ENCODE results near the gene LRP6.

Gene LRP6

DNA sequence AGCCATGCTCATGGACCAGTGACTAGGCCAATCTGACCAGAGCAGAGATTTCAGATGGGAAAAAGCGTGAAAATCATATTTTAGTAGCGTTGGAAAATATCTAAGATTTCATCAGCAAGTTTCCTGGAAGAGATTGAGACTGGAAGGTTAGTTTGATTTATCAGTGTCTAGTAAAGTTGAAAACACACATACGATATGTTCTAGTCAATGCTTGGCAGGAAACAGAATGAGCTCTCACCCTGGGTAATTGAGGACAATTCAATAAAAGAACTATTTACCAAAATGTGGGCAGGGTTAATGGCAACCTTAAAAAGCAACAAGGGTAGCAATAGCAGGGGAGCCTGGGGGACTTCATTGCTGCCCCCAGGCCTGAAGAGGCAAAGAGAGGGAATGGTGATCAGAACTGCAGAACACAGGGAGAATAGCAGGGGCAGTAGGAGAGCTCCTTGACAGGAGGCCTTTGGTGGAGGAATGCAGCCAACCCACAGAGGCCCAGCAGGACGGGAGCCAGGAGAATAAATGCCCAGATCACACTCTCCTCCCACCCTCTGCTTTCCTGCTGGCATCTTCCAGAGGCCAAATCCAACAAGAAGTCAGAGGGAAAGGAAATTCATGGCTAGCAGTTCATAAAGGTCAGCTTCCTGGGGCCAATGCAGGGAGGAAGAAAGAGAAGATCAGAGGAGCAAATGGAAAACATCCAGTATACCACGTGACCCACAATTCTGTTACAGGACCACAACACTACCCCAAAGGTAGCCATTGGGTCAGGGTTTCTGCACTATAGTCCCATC lies 27.6 kb upstream of the LRP6 start:
- no peak for DNase-seq (ENCODE audit: low spot score)
- TF ChIP-seq, protein P1, sequence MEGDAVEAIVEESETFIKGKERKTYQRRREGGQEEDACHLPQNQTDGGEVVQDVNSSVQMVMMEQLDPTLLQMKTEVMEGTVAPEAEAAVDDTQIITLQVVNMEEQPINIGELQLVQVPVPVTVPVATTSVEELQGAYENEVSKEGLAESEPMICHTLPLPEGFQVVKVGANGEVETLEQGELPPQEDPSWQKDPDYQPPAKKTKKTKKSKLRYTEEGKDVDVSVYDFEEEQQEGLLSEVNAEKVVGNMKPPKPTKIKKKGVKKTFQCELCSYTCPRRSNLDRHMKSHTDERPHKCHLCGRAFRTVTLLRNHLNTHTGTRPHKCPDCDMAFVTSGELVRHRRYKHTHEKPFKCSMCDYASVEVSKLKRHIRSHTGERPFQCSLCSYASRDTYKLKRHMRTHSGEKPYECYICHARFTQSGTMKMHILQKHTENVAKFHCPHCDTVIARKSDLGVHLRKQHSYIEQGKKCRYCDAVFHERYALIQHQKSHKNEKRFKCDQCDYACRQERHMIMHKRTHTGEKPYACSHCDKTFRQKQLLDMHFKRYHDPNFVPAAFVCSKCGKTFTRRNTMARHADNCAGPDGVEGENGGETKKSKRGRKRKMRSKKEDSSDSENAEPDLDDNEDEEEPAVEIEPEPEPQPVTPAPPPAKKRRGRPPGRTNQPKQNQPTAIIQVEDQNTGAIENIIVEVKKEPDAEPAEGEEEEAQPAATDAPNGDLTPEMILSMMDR (IDR thresholded peaks at IDR 0.05; ENCODE audit: extremely low read depth, missing control alignments) = no peak

DNA sequence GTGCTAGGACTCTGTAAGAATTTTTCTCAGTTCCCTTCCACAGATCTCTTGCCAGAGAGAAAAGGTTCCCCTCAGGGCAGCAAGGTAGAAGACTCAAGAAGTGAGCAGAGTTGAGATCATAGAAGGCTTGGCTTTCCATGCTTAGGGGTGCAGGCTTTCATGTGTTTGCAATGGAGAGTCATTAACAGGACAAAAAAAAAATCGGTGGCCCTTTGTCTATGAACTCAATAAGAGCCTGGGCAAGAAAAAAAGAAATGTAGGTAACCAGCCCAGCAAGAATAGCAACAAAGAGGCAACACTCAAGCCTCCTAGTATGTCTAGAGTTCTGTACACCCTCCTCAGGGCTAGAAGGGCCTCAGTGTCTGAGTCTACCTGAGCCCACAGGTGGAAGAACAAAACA lies 23.4 kb upstream of the LRP6 start:
- DNase-seq (ENCODE audit: low spot score) = no peak
- TF ChIP-seq, protein P1 (IDR thresholded peaks at IDR 0.05; ENCODE audit: extremely low read depth, missing control alignments) = no peak

DNA sequence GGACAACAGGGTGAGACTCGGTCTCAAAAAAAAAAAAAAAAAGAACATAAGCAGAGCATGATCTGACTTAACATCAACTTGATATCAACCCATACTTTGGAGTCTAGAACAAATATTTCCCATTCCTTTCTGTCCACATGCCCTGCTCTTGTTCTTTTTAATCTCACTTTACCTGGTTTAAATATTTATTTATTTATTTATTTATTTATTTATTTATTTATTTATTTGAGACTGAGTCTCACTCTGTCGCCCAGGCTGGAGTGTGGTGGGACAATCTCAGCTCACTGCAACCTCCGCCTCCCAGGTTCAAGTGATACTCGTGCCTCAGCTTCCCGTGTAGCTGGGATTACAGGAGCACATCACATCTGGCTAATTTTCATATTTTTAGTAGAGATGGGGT lies 19.6 kb upstream of the LRP6 start:
- DNase-seq (ENCODE audit: low spot score) = no peak
- TF ChIP-seq, protein P1 (IDR thresholded peaks at IDR 0.05; ENCODE audit: extremely low read depth, missing control alignments) = no peak

DNA sequence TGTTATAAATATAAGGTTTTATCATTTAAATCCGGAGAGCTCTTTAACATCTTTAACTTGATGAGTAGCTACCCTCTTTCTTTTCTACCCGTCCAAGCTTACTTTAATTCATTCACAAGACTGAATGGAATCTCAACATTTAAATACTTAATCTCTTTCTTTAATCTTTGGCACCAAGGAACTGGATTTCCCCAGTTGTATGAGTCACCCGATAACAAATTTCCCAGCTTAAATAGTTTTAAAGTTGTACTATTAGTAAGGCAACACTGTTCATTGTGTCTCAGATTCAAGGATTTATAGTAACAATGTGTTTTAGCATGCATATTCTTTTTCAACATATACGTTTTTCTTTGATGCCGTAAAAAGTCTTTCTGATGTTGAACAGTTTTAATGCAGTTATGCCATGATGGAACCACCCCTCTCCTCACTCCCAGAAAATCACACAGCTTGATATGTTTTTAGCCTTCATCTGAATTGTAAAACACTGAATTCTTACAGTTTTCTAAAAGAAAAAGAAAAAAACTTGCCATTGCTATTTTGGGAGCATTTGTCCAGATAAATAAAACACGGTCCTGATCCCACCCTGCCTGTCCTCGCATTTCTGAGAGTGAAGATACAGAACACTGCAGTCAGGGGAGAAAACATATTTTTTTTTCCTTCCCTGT lies 16.0 kb upstream of the LRP6 start:
- no peak for DNase-seq (ENCODE audit: low spot score)
- TF ChIP-seq, protein P1 (IDR thresholded peaks at IDR 0.05; ENCODE audit: extremely low read depth, missing control alignments) = no peak

DNA sequence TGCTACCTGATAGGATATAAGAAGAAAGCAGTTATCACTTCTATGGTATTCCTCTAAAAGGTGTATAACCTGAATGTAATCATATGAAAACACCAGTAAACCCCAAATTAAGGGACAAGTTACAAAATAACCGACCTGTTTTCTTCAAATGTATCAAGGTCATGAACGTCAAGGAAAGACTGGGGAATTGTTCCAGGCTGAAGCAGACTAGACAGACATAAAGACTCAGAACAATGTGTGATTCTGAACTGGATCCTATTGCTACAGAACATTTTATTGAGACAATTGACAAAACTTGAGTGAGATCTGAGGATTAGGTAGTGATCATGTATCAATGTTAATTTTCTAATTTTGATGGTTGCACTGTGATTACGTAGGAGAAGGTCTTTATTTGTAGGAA lies 15.4 kb upstream of the LRP6 start:
- no peak for DNase-seq (ENCODE audit: low spot score)

DNA sequence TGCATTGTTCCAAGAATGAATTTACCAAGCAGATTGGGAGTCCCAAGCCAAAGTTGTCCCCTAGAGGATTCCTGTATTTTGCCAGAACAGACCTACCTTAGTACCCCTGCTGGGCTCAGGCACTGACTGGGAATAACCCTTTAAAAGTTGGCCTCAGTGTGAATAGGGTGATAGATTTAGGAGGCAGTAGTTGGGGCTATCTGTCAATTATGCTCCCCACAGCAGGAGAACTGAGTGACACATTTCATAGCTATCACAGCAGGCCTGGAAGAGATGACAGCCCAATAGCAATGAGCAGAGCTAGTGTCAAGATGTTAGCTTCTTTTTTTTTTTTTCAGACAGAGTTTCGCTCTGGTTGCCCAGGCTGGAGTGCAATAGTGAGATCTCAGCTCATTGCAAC lies 14.3 kb upstream of the LRP6 start:
- no peak for DNase-seq (ENCODE audit: low spot score)

More for the DNA sequence above, 15.4 kb upstream of the LRP6 start:
- TF ChIP-seq, protein P1 (IDR thresholded peaks at IDR 0.05; ENCODE audit: extremely low read depth, missing control alignments) = no peak

DNA sequence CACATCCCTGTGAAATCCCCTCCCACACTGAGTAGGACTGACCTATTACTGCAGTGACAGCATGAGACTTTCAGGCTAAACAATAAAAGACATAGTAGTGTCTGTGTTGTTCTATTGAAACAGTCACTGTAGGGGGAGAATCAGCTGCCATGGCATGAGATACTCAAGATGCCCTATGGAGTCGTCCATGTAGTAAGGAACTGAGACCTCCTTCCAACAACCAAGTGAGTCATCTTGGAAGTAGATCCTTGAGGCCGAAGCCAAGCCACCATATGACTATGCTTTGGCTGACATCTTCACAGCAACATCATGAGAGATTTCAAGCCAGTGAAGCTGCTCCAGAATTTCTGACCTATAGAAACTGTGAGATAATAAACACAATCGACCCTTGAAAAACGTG lies 12.1 kb upstream of the LRP6 start:
- TF ChIP-seq, protein P1 (IDR thresholded peaks at IDR 0.05; ENCODE audit: extremely low read depth, missing control alignments) = no peak
- no peak for DNase-seq (ENCODE audit: low spot score)

More for the DNA sequence above, 14.3 kb upstream of the LRP6 start:
- TF ChIP-seq, protein P1 (IDR thresholded peaks at IDR 0.05; ENCODE audit: extremely low read depth, missing control alignments) = no peak

Data from GM20000 (cell line).